CD14-positive monocyte (primary cell): ENCODE results near the gene TAC4. TPM values are rescaled to one million over a fixed set of nuclear protein-coding genes. Genes with fewer than 3 reads are reported as not detected.
A peak's percentile ranks its signal among the peaks of the same experiment; 100 is the strongest.
"Not testable (repeated sequence)": the region's sequence is repeated elsewhere in the genome, so short reads cannot be mapped to it uniquely, and the experiment has no call there.

ENCODE experiments used
- DNase-seq, 3 donors: peaks; one replicate each; pipeline ENCODE4 v3.0.0-alpha.2; 2011 to 2022
- H2AFZ ChIP-seq: 2 replicates; pipeline ENCODE4 v1.6.0; 2012; ENCODE audit warnings: mild to moderate bottlenecking, low read depth, low read length, inconsistent platforms; ENCODE audit not compliant: insufficient read depth, poor library complexity, severe bottlenecking
- H3K27ac ChIP-seq, 2 donors: 1 replicate in 1 of 2; 2 replicates in 1 of 2; pipeline ENCODE4 v1.5.1; 2012 to 2013; ENCODE audit warnings: low read length in 2 of 2, control low read depth in 1 of 2, inconsistent platforms in 1 of 2, low read depth in 1 of 2, mild to moderate bottlenecking in 1 of 2
- H3K27me3 ChIP-seq, 2 donors: one replicate each; pipeline versions ENCODE4 v1.6.0 to v1.6.1; 2011 to 2013; ENCODE audit warnings: low read length in 2 of 2; ENCODE audit not compliant: control insufficient read depth in 2 of 2, insufficient read depth in 2 of 2
- H3K36me3 ChIP-seq, 2 donors: replicated peaks in 1 of 2; 1 replicate in 1 of 2; 2 replicates in 1 of 2; pipeline versions ENCODE4 v1.5.1 to v1.6.1; 2012 to 2013; ENCODE audit warnings: low read length in 2 of 2, control low read depth in 1 of 2, inconsistent platforms in 1 of 2, mild to moderate bottlenecking in 1 of 2; ENCODE audit not compliant: insufficient read depth in 2 of 2, control insufficient read depth in 1 of 2
- H3K4me1 ChIP-seq, 2 donors: 1 replicate in 1 of 2; 2 replicates in 1 of 2; pipeline versions ENCODE4 v1.5.1 to v1.6.1; 2012 to 2013; ENCODE audit warnings: low read length in 2 of 2, control low read depth in 1 of 2, inconsistent platforms in 1 of 2, mild to moderate bottlenecking in 1 of 2, moderate library complexity in 1 of 2; ENCODE audit not compliant: insufficient read depth in 2 of 2, control insufficient read depth in 1 of 2
- H3K4me2 ChIP-seq: replicated peaks from 2 replicates; pipeline ENCODE3; 2012; ENCODE audit warnings: low read length, moderate library complexity, mild to moderate bottlenecking; ENCODE audit not compliant: poor library complexity, severe bottlenecking; ENCODE audit errors: extremely low read depth
- H3K4me3 ChIP-seq, 3 experiments: fragments of 200-600 bp in 1 of 3; sonication (generic) in 1 of 3; replicated peaks in 1 of 3; 1 replicate in 2 of 3; 2 replicates in 1 of 3; pipeline ENCODE4 v1.5.1; 2011 to 2013; ENCODE audit warnings: low read length in 3 of 3, mild to moderate bottlenecking in 3 of 3, control low read depth in 2 of 3, low read depth in 2 of 3, inconsistent platforms in 1 of 3, moderate library complexity in 1 of 3
- H3K79me2 ChIP-seq: 2 replicates; pipeline ENCODE4 v1.6.0; 2012; ENCODE audit warnings: mild to moderate bottlenecking, control low read depth, inconsistent platforms, low read length, moderate library complexity; ENCODE audit not compliant: insufficient read depth
- H3K9ac ChIP-seq: 2 replicates; pipeline ENCODE4 v1.6.0; 2017; ENCODE audit warnings: low read length, mild to moderate bottlenecking; ENCODE audit not compliant: insufficient read depth, poor library complexity, severe bottlenecking
- H3K9me3 ChIP-seq, 2 donors: replicated peaks in 1 of 2; 1 replicate in 1 of 2; 2 replicates in 1 of 2; pipeline versions ENCODE4 v1.5.1 to v1.6.1; 2012 to 2013; ENCODE audit warnings: low read length in 2 of 2, control low read depth in 1 of 2; ENCODE audit not compliant: control insufficient read depth in 1 of 2, insufficient read depth in 1 of 2
- H4K20me1 ChIP-seq: 2 replicates; pipeline ENCODE4 v1.6.0; 2012; ENCODE audit warnings: mild to moderate bottlenecking, low read length, control low read depth, moderate library complexity; ENCODE audit not compliant: insufficient read depth
- H3K27ac Mint-ChIP-seq, 7 donors: one replicate each; pipeline ENCODE4 v1.8.0; 2020; ENCODE audit warnings: mild to moderate bottlenecking in 7 of 7, mixed read lengths in 7 of 7, moderate library complexity in 6 of 7, inconsistent platforms in 2 of 7
- H3K27me3 Mint-ChIP-seq, 3 donors: one replicate each; pipeline ENCODE4 v1.8.0; 2021 to 2022; ENCODE audit warnings: low read depth in 3 of 3, mild to moderate bottlenecking in 3 of 3, mixed read lengths in 3 of 3, moderate library complexity in 3 of 3, inconsistent platforms in 1 of 3
- H3K36me3 Mint-ChIP-seq, 2 donors: one replicate each; pipeline ENCODE4 v1.8.0; 2020; ENCODE audit warnings: mixed read lengths in 2 of 2, inconsistent platforms in 1 of 2, mild to moderate bottlenecking in 1 of 2
- H3K4me1 Mint-ChIP-seq: one replicate; pipeline ENCODE4 v1.8.0; 2020; ENCODE audit warnings: mild to moderate bottlenecking, mixed read lengths
- H3K4me3 Mint-ChIP-seq, 2 donors: one replicate each; pipeline ENCODE4 v1.8.0; 2020; ENCODE audit warnings: mild to moderate bottlenecking in 2 of 2, mixed read lengths in 2 of 2, moderate library complexity in 1 of 2
- H3K9me3 Mint-ChIP-seq, 7 donors: one replicate each; pipeline ENCODE4 v1.8.0; 2020 to 2022; ENCODE audit warnings: mixed read lengths in 7 of 7, mild to moderate bottlenecking in 6 of 7, moderate library complexity in 6 of 7, inconsistent platforms in 2 of 7
- WGBS: methylation state at CpG from one replicate; pipeline ENCODE4 v1.1.5; 2013; ENCODE audit warnings: missing lambda C conversion rate; ENCODE audit not compliant: insufficient coverage; 5-methylcytosine and 5-hydroxymethylcytosine counted together
- intact Hi-C, 2 donors: fragments of 100-400 bp; cut with micrococcal nuclease; formaldehyde crosslinking; loops; one replicate each; pipeline versions ENCODE4 v1.15.0 to v1.15.1; 2023
- polyA plus RNA-seq, 3 donors: library from polyadenylated mRNA; depleted of rRNA in 1 of 3; unstranded in 2 of 3; stranded (reverse) in 1 of 3; fragments of 300-500 nt in 2 of 3; fragments of >200 nt in 1 of 3; fragmentation: Illumina TruSeq in 2 of 3; gene quantifications; 1 replicate in 2 of 3; 2 replicates in 1 of 3; pipeline ENCODE4 v1.2.3, GENCODE V29; 2012 to 2021
- TF ChIP-seq, protein P1 (sequence below): fragments of 200-600 bp; IDR thresholded peaks from one replicate; pipeline ENCODE4 v1.8.0; 2022; ENCODE audit warnings: antibody characterized with exemption, mild to moderate bottlenecking

TAC4 gene
- polyA plus RNA-seq, 3 donors, result not detected

DNA sequence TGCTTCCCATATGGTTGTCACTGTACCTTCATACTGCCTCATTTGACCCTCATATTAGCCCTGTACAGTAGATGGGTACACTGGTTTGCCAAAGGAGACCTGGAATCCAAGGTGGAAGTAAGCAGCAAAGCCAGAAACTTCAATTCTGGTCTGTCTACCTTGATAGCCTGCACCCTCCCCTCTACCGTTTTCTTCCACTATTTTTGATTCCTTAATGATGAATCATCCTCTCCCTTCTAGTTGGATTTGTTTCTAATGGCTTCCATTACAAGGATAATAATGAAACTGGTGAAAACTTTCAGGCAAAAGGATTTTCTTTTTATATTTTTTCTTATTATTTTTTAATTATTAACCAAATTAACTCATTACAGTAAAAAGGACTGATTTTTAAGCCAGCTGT is 17.3 kb downstream of the TAC4 start:
- Histone ChIP-seq H2AFZ (no peak overlapping the region), H3K27ac (no peak overlapping the region), H3K4me2 (no peak overlapping the region), H3K9me3 (no peaks in the 10 kb centered on the region), H4K20me1 (no peaks in the 10 kb centered on the region), H3K4me1 (peaks cover 20 to 34% of the 10 kb centered on the region in 2 donors), H3K36me3 (peaks cover 45 to 80% of the 10 kb centered on the region in 2 donors), H3K27me3 (no peaks in the 10 kb centered on the region), H3K9ac (no peak overlapping the region), H3K4me3 (no peak overlapping the region), H3K79me2 (no peaks in the 10 kb centered on the region)
- peak overlapping the region in 1 of 7 donors; percentile 53 for H3K27ac Mint-ChIP-seq
- H3K4me3 Mint-ChIP-seq, result no peak overlapping the region
- no peaks in the 10 kb centered on the region for H3K27me3 Mint-ChIP-seq
- TF ChIP-seq, protein P1, sequence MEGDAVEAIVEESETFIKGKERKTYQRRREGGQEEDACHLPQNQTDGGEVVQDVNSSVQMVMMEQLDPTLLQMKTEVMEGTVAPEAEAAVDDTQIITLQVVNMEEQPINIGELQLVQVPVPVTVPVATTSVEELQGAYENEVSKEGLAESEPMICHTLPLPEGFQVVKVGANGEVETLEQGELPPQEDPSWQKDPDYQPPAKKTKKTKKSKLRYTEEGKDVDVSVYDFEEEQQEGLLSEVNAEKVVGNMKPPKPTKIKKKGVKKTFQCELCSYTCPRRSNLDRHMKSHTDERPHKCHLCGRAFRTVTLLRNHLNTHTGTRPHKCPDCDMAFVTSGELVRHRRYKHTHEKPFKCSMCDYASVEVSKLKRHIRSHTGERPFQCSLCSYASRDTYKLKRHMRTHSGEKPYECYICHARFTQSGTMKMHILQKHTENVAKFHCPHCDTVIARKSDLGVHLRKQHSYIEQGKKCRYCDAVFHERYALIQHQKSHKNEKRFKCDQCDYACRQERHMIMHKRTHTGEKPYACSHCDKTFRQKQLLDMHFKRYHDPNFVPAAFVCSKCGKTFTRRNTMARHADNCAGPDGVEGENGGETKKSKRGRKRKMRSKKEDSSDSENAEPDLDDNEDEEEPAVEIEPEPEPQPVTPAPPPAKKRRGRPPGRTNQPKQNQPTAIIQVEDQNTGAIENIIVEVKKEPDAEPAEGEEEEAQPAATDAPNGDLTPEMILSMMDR, result no peak
- H3K9me3 Mint-ChIP-seq, result peaks cover 0 to 2% (median 0%) of the 10 kb centered on the region in 7 donors
- peaks cover 38% of the 10 kb centered on the region for H3K4me1 Mint-ChIP-seq
- peaks cover 74 to 82% of the 10 kb centered on the region in 2 donors for H3K36me3 Mint-ChIP-seq
- no CpG with 5 or more reads among the region's 1 CpG for WGBS
- no peak for DNase-seq
- intact Hi-C loops, result no loop called here

DNA sequence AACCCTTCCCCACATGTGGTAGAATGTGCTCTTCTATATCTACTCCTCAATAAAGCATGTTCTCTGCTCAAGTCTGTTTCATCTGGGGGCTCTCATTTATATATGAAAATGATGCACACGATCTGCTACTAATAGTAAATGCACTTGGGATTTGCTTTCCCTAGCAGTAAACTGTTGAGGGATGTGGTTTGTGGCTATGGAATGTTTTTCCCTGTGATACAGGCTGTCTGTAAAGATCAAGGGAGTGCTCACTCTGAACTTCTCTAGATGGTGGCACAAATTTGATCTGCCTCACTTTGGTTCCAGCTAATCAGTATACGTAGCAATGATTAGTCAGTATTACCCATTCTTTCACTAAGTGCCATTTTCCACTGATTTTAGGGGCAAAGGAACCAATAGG is 18.8 kb downstream of the TAC4 start:
- no peaks in the 10 kb centered on the region for H3K9me3 ChIP-seq
- Mint-ChIP-seq H3K36me3 (peaks cover 76 to 87% of the 10 kb centered on the region in 2 donors), H3K27ac (peak overlapping the region in 3 of 7 donors; percentile 68 to 92 (median 87)), H3K4me3 (no peak overlapping the region), H3K9me3 (peaks cover 0 to 2% (median 0%) of the 10 kb centered on the region in 7 donors), H3K27me3 (no peaks in the 10 kb centered on the region), H3K4me1 (peaks cover 38% of the 10 kb centered on the region)
- no peaks in the 10 kb centered on the region for H4K20me1 ChIP-seq
- WGBS, result no CpG with 5 or more reads among the region's 2 CpGs
- peak overlapping the region in 1 of 2 donors; percentile 64 for H3K27ac ChIP-seq
- TF ChIP-seq, protein P1, result no peak
- H3K79me2 ChIP-seq, result no peaks in the 10 kb centered on the region
- H3K27me3 ChIP-seq, result no peaks in the 10 kb centered on the region
- no peak for DNase-seq
- H3K9ac ChIP-seq, result no peak overlapping the region
- H3K4me1 ChIP-seq, result peaks cover 20 to 34% of the 10 kb centered on the region in 2 donors
- H3K4me3 ChIP-seq, result no peak overlapping the region
- H3K36me3 ChIP-seq, result peaks cover 49 to 83% of the 10 kb centered on the region in 2 donors
- H2AFZ ChIP-seq, result no peak overlapping the region
- H3K4me2 ChIP-seq, result no peak overlapping the region
- intact Hi-C loops, result no loop called here

DNA sequence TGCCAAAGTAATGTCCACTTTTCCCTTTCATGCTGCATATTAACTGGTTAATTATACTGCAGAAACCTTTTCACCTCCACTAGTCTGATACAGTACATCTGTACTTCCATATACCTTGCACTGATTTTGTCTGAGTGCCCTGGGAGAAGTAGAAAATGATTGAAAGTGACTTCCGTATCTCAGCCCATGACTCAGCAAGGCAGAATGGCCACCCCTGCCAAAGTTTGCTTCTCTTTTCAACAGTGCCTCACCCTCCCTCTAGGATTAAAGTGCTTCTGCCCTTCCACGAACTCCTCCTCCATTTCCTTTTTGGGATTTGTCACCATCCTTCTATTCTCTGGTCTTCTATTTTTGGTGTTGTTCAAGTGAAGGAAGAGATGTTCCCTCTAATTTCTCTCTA is 19.5 kb downstream of the TAC4 start:
- DNase-seq, result peak; percentile 34 to 60 (median 57)
- H4K20me1 ChIP-seq, H3K27me3 ChIP-seq, H3K27me3 Mint-ChIP-seq, H3K9ac ChIP-seq, intact Hi-C loops, H3K4me2 ChIP-seq, H3K79me2 ChIP-seq, H3K9me3 ChIP-seq, H3K9me3 Mint-ChIP-seq: not testable (repeated sequence)
- Histone ChIP-seq H2AFZ (peak overlapping the region; percentile 34), H3K27ac (peak overlapping the region in 1 of 2 donors; percentile 64), H3K4me3 (peak overlapping the region in 1 of 3 experiments; percentile 26), H3K36me3 (peaks cover 53 to 83% of the 10 kb centered on the region in 2 donors), H3K4me1 (peaks cover 20 to 28% of the 10 kb centered on the region in 2 donors)
- Mint-ChIP-seq H3K4me1 (peaks cover 33% of the 10 kb centered on the region), H3K4me3 (peak overlapping the region in 1 of 2 donors; percentile 69), H3K27ac (peak overlapping the region; percentile 76 to 93 (median 89)), H3K36me3 (peaks cover 75 to 86% of the 10 kb centered on the region in 2 donors)
- no CpG with 5 or more reads among the region's 2 CpGs for WGBS
